Measurements from ENCODE around the gene FDXR.

The FDXR gene

DNA sequence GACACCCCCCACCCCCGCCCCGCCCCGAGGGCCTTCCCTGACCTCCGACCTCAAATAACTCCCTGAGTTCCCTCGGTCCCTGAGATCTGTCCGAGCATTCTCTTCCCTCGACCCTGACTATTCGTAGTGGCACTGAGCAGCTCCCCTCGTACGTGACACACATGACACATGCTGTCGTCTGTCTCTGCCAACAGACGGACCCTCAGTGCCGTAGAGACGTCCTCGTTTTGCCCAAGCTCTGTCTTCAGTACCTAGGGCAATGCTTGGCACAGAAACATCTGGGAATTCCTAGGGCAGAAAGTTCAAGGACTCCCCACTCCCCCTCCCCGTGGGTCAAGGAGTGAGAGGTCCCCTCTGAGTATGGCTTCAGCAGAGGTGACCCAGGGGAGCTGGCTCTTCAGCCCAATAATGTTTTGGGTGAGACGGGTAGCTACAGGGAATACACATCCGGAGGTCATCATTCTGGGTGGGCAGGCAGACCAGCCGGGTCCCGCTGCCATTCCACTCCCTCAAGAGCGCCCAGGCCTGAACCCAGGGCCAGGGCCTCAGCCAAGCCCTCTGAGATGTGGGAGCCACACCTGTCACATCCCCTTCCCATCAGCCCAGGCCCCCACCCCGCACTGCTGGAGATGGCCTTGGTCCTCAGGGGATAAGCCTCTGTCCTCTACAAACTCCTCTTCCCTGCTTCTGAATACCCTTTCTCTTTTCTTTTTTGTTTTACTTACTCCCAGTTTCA lies 21.3 kb upstream of the FDXR start:
- no peak for DNase-seq

DNA sequence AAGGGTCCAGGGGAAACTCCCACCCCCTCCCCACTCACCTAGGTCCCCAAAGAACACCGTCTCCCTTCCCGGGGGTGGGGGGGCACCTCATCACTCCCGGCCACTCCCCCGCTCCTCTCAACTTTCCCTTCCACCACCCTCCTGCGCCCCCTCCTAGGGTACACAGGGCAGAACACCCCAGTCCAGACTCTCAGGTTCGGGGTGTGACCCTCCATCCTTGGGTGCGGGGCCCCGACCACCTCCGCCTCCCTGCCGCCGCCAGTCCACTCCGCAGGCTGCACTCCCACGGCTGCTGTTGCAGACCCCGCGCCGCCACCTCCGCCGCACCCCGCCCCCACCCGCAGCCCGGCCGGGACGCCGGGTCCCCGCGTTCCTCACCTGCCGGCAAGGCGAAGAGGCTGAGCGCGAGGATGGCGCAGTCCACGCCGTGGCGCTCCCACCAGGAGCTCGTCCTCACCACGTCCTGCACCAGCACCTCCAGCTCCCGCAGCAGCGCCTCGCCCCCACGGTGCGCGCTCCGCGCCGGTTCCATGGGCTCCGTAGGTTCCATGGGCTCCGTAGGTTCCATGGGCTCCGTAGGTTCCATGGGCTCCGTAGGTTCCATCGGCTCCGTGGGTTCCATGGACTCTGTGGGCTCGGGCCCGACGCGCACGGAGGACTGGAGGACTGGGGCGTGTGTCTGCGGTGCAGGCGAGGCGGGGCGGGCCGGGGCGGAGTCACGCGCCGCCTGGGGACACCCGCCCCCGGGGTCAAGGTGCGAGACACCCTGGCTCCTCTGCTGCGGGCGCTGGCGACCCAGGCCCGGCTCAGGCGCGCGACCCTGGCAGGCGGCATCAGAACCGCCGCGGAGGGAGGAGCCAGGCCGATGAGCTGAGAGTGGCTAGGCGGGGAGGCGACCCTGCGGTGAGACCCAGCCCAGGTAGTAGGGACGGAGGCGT lies 20.4 kb upstream of the FDXR start, which contains the start of gene FADS6:
Gene FADS6 (minus strand): TSS at position 660 of the 938 bp plus-strand sequence. CDS start 38 bp downstream, at position 622.
- no peak for DNase-seq

DNA sequence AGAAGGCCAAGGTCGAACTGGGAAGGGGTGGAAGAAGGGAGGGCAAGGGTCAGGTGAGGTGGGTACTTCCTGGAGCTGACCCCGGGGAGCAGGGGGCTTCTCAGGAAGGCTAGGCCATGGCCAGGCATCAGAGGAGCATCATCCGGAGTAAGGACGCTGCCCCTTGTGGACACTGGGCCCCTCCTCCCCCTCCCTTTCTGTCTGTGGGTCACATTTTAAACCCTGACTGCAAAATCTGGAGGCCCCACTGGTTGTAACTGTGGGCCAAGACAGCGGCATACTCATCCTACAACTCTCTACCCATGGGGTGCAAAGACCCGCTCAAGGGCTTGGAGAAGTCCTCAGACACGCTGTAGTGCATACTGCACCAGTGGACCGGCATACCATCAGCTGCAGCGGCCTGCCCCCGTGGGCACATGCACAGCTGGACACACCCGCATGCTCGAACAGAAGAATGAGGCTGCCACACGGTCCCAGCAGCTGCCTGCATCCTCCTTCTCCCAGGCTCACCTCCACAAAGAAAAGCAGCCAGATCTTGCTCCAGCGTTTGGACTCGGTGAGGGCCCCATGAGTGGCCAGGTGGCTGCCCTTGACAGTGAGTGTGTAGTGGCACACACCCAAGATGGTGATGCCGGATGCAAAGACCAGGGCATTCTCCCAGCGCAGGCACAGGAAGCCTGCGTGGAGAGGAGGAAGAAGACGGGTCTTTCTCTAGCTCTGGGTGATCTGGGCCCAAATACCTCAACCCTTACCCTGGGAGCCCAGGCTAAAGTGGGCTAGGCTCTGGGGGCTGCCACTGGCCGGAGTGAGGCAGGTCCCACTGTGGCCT lies 19.4 kb upstream of the FDXR start:
- DNase-seq: peak; percentile 55

DNA sequence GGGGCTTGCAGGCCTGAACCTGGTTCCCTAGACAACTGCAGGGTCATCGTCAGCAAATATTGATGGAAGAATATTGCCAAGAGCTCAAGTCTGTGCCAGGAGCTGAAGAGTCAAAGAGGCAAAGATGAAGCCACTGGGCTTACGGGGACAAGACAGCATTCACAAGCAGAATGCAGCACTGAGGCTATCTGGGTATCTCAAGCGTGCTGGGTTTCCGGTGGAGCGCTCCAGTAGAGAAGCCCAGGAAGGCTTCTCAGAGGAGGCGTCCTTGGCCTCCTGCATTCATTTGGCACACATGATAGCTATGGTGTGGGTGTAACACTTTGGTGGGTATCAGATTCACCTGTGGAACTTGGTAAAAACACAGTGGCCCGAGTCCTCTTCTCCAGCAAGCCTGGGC lies 17.8 kb upstream of the FDXR start:
- no peak for DNase-seq

DNA sequence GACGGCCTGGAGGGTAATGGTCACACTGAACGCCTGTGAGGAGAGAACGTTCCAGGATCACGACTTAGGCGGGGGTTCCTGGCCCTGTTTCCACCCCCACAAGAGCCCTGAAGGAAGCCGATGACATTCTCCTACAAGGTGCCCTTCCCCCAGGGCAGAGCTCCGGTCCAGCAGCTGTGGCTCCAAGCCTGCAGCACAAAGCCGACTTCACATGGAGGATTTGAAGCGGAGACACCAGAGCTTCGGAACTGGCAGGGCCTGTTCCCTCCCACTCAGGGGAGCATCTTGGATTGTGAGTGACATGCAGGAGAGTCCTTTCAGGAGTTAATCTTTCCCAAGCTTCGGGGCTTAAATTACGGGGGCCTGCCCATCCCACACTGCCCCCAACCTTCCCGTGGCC lies 15.7 kb upstream of the FDXR start:
- DNase-seq: no peak

DNA sequence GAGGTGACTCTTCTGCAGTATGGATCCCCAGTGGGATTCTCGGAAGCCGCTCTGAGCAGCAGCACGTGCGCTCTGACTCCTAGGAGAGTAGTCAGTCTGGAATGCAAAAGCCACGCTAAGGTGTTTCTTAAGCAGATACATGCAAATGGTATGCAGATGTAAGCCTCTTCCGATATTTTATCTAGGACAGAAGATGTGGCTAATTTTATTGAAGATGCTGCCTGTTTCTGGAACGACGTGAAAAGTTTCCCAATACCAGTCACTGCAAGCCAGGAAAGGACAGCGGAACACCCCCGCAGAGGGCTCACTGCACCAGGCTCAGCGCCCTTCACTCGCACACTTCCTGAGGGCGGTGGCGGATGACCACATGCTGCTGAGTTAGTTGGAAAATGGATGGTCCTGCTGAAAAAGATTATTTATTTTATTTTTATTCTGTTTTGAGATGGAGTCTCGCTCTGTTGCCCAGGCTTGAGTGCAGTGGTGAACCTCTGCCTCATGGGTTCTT lies 10.5 kb upstream of the FDXR start:
- DNase-seq: no peak

DNA sequence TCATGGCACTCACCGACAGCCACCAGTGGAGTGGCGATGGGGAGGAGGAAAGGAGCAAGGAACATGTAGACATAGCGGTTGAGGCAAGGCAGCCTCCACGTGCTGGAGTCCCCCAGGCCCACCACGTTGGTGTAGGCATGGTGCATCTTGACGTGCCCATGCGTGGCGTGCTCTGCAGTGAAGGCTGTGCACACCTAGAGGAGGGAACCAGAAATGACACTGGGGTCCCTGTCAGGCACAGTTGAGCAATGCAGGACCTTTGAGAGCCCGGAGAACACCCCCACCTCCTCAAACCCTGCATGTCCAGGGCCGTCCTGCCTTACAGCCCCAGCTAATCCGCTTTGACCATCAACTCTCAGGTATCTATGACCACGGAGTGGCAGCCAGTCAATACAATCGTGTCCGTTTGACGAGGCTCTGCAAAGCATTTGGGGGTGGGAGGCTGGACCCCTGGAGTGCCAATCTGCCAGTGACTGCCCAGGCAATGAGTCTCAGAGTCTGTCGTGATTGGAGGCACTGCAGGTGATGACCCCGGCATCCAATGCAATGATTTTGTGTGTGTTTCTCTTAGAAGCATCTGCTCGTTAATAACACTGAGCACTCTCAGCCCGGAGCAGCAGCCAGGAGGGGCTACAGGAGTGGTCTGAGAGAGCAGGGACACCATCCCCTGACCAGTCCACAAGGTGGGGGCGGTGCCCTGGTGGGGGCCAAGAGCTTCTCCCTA lies 9.9 kb upstream of the FDXR start:
- no peak for DNase-seq

DNA sequence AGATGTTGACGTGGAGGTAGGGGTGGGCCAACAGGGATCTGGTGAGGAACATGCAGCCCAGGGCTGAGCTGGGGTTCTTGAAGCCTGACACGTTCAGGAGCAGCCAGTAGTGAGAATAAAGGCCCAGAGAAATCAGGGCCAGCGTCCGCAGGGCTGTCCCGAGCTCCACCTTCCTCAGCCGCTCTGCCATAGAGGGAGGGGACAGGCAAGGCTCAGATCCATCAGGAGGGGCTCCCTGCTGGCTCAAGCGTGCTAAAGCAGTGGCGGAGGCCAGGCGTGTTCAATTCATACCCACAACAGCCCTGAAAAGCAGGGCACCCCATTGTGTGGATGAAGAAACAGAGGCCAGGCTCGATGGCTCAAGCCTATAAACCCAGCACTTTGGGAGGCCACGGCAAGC lies 8.3 kb upstream of the FDXR start:
- no peak for DNase-seq

DNA sequence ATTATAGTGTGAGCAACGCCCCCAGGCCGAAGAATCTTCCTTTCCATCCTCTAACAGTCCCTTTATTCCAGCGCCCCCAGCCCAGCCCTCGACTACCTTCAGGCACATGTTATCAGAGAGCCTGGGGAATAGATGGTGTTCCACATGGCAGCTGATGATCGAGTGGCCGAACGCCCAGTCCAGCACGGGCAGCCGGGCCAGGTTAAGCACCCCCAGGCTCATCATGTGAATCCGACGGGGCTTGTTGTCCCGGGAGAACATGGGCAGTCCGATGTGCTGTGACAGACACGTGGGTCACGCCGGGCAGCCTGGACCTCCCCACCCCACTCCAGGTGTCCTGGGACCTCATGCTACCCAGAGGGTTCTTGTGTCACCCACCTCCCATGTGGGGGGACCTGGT lies 6.5 kb upstream of the FDXR start:
- DNase-seq: no peak

DNA sequence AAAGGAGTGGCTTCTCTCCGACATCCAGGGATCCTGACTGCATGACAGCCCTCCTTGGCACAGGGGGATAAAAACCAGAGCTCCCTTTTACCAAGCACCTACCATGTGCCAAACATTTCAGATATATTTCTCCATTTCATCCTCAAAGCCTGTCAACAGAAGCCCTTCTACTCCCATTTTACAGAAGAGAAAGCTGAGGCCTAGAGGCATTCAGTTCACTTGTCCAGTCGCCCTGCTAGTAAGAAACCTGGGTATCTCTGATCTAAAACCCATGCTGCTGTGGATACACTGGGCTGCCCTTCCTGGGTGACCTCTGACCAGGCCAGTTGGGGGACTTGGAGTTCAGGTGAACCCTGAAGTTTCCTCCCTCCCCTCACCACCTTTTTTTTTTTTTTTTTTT lies 5.9 kb upstream of the FDXR start:
- DNase-seq: no peak

DNA sequence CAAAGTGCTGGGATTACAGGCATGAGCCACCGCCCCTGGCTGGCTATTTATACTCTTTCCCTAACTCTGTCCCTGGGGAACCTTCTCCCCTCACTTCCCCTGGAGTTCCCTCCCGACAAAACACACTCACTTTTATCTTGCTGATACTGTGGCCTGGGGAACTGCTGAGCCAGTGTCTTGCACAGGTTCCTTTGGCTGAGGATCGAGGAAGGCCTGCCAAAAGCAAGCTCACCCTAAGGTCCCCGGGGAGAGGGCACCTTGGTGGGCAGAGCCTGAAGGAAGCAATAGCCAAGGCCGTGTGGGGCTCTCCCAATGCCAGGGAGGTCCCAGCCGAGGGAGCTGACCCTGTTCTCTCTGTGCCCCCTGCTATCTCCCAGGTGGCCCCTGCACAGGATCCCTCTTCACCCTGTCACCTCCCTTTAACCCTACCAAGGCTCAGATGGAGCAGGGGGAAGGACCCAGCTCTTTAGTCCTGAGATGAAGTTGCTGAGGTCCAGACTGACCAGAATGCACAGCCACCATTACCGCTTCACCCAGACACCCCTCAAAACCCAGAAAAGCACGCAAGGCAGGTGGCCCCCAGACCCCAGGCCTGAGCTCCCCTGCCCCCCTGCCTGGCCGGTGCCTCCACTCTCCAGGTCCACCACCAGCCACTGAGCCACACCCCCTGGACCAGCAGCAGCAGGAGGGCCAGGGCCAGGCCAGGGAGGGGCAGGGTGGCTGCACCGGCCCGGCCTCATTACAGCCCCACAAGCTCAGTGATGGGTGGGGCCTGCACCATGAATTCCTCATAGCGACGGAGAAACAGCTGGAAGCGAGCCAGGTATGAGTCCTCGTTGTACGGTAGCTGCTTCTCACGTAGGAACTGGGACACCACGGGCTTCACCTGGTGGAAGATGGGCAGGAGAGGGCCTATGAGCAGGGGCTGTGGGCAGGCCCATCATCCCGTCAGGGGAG lies 5.1 kb upstream of the FDXR start:
- no peak for DNase-seq

DNA sequence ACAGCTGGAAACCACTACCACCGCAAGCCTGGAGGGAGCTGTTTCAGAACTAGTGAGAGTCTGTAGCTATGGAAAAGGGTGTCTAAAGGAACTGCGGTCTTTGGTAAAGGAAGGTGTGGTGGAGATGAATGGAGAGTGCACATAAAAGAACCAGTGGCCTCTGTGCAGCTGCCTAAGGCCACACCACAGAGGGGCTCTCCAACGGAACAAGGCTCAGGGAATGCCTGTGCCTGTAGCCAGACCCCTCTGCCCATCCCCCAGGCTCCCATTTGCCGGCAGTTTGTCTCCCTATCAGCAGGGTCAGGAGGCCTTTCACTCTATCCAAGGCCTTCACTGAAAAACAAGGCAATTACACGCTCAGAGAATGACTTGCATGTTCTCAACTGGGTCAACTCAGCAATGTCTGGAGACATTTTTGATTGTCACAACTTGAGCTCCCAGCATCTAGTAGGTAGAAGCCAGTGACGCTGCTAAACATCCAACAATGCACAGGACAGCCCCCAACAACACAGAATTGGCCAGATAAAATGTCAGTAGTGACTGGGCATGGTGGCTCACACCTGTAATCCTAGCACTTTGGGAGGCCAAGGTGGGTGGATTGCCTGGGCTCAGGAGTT lies 3.3 kb upstream of the FDXR start:
- DNase-seq: no peak

DNA sequence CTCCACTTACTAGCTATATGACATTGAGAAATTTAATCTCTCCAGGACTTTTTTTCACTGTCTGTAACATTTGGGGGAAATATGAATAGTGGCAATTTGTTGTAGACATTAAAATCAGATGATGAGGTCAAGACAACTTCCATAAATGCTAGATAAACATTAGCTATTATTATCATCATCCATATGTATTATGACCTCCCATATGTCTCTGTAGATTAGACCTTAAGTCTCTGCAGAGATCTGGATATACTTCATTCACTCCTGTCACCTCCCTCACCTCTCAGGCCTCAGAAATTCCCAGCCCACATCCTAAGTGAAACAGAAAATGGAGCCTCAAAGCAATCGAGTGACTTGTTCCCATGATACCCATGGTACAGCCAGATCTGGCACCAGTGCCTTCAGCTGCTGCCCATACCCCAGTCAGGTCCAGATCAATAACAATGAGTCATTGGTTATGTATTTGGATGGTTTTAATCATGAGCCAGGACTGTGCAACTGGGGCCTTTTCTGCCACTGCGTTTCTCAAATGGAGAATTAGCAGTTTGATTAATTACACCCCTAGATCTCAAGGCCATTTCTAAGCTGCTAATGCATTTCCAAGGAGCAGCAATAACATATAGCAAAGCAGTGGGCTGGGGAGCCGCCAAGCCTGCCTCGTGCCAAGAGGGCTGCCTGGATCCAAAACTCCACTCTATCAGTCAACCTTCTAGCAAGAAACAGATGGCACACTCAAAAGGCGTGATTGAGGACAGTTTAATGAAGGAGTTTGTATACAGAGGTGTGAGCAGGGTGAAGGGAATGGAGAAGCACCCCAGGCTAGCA lies 2.6 kb upstream of the FDXR start:
- no peak for DNase-seq

DNA sequence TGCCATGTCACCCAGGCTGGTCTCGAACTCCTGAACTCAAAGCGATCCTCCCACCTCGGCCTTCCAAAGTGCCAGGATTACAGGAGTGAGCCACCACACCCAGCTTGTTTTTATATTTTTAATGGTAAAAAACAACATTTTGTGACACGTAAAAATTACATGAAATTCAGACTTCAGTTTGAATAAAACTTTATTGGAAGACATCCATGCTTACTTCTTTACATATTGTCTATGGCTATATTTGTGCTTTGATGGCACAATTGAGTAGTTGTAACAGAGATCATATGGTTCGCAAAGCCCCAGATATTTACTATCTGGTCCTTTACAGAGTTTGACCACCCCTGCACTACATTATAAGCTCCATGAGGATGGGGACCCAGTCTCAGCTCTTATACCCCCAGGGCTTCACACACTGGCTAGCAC lies 1.8 kb upstream of the FDXR start:
- DNase-seq: no peak

DNA sequence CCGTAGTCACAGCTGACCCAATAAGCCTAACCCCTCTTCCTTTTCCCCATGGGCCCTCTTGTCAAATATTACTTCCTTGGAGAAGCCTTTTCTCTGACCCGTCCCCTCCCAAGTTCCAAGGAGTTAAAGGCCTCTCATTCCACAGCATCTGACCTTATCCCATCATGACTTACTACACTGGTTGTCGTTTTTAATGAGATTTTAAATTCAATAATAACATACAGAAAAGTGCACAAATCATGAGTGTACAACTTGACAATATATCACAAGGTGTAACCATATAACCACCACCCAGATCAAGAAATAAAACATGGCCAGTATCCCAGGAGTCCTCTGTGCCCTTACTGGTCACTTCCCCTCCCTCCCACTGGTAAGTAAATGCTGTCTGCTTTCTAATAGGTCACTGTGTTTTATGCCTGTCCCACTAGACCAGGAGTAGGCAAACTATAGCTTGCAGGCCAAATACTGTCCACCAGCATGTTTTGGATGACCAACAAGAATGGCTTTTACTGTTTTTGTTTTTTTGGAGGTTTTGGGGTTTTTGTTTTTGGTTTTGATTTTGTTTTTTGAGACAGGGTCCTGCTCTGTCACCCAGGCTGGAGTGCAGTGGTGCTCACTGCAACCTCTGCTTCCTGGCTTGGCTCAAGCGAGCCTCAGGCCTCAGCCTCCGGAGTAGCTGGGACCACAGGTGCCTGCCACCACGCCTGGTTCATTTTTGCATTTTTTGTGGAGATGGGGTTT lies 1.2 kb upstream of the FDXR start:
- DNase-seq: no peak

DNA sequence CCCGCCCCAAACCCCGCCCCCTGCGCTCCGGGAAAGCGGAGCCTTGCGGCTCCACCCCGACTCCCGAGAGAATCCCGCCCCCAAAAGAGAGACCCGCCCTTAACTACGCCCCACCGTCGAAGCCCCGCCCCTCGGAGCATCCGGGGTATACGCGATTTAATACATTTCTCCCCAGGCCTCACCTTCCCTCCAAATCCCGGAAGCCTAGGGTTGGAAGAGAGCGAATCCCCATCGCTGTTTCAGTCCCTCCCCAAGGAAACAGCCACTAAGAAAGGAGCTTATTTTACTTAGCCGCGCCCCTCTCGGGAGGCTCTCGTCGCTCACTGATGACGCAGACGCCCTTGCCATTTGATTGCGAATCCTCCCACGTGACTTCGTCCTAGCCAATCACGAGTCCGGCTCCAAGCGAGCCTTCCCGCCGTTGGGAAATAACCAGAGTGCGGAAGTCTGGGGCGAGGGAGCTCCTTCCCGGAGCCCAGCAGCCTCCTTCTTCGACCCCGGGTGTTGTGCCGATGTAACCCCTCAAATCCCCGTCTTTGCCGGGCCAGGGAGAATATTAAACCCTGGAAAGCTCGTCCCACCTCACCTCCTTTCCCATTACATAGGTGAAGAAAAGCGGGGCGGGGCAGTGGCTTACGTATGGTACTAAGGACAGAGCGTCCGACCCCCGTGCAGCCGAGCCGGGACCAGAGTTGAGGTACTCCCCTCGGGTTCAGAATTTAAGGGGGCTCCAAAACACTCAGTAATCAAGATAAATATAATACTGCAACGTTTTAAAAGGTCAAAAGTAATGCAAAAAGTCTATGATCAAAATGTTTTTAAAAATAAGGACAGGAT lies 461 bp upstream of the FDXR start:
- DNase-seq: peak; percentile 98

DNA sequence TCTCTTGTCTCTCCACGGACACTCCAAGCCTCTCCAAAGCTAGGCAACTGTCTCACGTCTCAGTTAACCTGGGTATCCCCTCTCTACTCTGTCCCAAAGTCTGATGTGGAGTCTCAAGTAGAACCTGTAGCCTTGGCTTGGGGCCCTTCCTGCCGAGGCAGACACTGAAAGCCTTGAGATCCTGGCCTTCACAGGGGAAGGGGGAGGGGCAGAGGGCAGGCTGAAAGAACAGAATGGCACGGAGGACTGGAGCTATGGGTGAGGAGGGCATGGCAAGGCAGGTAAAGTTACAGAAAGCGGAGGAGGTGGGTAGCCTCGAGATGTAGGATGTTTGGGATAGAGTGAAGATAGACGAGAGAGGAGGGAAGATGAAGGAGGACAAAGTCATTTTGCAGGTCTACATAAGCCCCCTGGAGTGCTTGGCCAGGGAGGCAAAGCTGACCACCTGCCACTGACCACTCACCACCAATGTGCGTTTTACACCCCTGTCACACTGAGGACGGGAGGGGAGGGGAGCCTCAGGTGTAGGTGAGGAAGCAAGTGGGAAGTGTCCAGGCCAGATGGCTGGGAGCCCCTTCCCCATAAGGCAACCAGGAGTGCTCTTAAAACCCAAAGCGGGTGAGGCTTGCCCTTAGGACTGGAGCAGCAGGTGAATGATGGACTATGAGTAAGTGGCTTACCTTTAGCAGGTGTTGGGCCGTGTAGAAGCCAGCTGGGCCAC lies 1.3 kb downstream of the FDXR start:
- DNase-seq: no peak
